Tongue (tissue), 2 donors: ENCODE measurements around the gene GPR87. TPM values are rescaled to one million over a fixed set of nuclear protein-coding genes. Genes with fewer than 3 reads are reported as not detected.

Experiments used
- DNase-seq: peaks from one replicate; pipeline ENCODE4 v3.0.0-alpha.2; 2015
- total RNA-seq: library from RNA; depleted of rRNA; stranded (reverse); fragments of >200 nt; gene quantifications from one replicate; pipeline ENCODE4 v1.2.3, GENCODE V29; 2014

Gene GPR87, protein sequence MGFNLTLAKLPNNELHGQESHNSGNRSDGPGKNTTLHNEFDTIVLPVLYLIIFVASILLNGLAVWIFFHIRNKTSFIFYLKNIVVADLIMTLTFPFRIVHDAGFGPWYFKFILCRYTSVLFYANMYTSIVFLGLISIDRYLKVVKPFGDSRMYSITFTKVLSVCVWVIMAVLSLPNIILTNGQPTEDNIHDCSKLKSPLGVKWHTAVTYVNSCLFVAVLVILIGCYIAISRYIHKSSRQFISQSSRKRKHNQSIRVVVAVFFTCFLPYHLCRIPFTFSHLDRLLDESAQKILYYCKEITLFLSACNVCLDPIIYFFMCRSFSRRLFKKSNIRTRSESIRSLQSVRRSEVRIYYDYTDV
- total RNA-seq = 2.3 TPM

DNA sequence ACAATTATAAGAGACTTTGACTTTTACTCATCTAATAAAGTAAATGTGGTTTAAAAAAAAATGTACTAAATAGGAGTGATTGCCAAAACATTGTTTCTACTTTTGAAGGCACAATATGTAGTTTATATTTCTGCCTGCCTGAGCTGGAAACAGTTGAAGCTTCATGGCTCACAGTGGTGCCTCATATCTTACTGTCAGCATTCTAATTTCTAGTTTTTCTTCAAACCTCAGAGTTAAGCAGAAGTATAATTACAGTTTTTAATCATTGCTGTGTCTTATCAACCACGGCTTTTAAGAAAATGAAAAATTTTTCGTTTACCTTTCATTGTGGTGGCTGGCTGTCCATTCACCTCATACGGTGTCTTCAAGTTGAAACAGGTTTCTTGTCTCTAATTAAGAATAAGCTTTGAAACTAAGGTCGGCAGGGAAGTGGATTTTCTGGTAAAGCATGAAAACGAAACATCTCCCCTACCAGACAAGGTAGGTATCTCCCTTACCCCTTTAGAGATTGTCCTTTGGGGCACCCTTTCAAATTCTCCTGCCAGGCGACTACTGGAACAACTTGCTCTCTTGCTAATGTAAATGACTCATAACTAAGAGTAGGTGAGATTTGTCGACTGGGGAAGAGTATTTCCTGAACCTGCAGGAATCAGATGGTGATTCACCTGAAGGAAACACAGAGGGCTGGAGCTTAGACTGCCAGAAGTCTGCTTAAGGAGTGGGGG lies at the start of gene GPR87:
Gene GPR87, minus strand, starts transcription at position 554 of the 725 bp plus-strand sequence. CDS start 16,720 bp downstream, outside the sequence.
- DNase-seq = peak; percentile 35

DNA sequence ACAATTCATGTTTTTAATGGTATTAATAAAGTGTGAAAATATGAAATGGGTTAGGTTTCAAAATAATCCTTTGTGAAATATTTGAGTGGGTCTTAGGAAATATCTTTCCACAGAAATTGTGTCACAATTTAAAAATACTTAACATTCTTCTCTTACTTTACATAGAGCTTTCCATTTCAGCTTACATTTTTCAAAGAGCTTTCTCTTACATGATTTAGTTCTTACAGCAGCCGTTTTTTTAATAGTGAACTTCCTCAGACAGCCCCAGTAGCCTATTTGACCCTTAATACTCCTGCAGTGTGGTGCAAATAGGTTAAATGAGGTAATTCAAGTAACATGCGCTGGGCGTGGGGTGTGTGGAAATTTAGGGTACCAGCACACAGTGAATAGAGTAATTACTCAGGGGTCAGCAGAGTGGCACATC lies 46.1 kb upstream of the GPR87 start:
- DNase-seq = no peak

DNA sequence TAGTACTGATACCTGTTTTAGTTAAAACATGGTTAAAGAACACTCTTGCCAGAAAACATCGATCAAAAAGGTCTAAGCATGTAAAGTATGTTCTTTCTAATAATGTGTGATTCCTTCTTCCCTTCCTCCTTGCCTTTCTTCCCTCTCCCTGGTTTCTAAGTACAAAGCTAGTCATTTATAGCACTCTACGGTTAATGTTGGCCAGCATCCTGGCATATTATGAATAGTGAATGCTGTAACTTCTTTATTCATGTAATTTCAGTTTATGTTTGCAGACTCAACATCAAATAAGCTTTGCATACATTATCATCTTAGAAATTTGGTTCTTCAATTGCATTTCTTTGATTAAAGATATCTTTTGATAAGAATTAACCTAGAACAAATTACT lies 40.8 kb upstream of the GPR87 start:
- DNase-seq = peak; percentile 13

DNA sequence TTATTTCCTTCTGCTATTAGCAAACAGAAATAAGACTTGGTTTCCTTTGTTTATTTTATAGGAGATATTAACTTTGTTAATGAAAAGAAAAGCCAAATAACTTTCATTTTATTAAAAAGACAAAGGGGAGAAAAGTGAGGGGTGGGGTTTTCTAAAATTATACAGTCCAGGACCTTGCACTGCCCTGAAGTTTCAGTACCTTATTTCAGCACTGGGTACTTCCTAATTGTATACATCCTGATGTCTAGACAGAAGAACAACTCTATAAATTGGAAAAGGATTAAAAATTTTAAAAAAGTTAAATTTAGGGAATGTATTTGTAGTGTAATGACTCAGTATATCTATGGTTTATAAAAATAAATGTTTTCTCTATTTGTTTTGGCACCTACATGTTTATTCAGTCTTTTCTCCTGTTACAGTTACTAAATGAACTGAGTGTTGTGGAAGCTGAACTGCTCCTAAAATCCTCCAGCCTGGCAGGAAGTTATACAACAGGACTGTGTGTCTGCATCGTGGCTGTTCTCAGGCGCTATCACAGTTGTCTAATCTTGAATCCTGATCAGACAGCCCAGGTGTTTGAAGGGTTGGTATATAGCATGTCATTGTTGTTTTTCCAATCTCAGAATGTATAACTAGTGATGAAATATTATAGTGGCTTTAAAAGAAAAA lies 40.3 kb upstream of the GPR87 start:
- no peak for DNase-seq

DNA sequence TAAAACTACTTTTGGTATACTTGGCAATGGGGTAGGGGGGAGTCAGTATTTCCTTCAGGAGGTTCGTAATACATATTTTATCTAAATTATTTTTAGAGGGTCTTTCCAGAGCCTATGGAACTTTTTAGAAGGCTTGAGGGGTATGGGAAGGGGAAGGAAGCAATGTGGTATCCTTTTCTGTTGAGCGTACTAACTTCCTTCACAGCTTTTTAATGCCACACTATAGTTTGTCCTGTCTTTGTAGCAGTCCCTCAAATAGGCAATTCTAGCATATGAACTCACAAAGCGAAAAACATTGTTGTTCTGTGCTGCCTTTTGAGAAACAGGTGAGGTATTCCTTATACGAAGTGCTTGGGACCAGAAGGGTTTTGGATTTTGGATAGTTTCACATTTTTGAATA lies 35.0 kb upstream of the GPR87 start:
- DNase-seq = no peak

DNA sequence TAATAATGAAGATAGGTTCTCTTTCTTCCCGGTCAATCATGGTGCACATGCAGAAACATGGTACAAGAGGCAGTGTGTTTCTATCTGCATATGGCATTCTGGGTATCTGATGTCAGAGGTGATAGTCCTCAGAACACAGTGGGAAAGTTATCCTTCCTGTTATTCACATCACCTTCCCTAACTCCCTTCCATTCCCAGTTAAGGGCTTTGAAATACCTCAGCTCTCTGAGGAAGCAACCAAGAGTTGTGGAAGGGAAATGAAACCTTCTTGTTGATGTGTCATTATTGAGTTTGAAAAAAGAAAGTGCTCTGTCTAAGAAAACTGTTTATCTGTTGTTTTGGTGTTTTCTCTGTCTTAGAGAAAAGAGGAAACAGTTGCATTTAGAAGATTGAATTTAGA lies 34.6 kb upstream of the GPR87 start:
- DNase-seq = no peak

DNA sequence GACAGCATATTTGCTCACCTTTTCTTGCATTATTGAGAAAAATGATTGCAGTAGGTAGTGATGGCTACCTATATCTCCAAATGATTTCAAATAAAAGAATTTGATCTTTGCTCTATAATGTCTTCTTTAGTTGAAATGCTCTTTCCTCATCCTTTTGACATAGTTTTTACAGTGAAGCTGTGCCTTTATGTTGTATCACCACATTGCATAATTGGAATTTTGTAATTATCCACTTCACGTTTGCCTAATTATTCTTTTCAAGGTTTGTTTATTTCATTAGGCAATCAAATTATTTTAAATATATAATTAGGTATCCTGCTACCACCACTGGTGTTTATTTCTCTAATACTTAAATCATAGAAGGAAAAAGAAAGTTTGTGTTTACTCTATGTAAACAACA lies 34.0 kb upstream of the GPR87 start:
- no peak for DNase-seq

DNA sequence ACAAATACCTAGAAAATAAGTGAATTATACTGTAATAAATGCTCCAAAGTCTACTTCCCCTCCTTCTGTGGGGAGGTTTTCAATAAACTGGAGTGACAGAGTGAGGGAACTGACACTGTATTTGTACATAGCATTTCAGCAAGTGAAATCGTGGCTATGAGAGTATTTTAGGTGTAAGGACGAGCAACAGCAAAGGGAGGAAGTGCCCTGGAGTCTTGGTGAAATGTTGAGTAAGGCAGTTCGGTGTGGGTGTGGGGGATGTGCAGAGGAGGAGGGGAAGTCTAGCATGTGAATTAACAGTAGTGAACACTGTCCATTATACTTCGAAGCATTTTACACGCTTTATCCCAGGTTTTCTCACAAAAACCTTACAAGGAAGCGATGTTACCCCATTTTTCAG lies 30.8 kb upstream of the GPR87 start:
- DNase-seq = no peak

DNA sequence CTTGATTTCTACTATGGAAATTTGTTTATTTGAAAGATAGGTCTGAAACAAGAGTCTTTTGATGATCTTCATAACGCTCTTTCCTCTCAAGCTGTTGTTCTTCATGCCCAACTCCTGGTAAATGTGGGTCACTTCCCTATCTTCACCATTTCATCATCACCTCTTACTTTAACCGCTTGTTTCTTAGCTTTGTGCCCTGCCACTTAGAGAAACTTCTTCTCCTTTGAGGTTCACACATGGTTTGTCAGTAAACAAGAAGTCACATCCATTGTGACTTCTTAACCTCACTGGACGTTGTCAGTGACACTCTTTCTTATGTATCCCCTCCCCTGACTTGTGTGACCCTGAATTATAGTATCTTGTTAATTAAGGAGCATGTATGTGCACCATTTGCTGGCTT lies 29.7 kb upstream of the GPR87 start:
- no peak for DNase-seq

DNA sequence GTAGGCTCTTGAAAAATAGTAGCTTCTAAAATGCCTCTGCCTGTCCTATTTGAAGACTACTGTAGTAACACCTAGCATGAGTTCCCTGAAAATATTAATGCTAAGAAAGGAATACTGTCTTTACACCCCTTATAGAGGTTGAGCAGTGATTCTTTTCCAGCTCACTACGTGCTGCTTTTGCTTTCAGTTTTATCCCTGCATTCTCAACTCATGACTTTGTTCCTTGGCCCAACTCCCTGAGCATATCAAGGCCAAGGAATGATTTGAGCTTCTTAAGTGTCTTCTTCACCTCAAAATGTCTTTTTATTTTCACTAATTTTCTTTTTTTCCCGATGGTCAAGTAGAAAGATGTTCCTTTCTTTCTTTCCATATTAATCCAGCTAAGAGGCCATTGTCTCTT lies 29.2 kb upstream of the GPR87 start:
- DNase-seq = no peak

DNA sequence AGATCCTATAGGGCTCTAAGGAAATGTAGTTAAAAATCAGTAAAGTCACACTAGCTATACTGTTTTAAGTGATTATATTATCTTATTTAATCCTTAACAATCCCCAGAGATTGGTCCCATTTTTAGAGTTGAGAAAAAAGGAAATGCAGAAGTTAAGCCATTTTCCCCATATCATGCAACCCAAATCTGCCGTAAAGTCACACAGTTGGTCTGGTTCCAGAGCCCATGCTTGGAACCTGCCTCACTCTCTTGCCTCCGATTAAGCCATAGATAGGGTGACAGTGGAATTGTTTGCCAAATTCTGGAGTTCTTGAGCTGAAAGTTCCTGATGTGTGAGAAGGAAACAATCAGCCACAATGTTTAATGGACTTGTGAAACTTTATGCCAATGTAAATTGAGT lies 15.1 kb upstream of the GPR87 start:
- DNase-seq = no peak

DNA sequence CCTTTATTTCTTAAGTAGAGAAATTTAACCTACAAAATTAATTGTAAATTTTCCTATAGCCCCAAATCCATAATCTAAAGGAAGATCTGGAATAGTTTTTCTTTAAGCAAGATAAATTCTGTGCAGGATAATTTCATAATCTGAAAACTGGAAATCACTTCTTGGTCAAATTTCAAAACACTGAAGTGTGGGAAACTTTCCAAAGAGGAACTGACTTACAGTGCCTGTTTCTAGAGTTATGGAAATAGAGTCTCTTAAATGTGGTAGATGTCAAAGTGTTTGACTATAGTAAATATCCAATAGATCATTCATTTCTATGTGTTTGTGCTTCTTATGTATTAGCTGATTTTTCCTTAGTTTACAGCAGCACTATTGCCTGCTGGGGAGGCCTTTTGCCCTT lies 14.3 kb upstream of the GPR87 start:
- no peak for DNase-seq

DNA sequence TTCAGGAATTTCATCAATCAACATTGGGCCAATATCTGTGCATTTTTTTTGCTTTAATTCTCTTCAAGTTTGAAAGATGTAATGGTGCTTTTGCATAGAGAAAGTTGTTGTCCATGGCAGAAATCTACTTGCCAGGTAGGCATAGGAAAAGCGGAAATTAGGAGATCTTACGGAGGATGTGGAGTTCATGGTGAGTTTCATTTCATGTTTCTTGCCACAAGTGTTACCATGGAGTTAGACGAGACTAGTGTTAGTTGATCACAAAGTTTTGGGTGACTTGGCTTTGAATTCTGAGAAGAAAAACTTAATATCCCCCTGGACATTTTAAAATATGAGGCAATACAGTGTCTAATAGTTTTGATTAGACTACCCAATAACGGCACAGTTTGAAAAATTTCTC lies 13.8 kb upstream of the GPR87 start:
- no peak for DNase-seq

DNA sequence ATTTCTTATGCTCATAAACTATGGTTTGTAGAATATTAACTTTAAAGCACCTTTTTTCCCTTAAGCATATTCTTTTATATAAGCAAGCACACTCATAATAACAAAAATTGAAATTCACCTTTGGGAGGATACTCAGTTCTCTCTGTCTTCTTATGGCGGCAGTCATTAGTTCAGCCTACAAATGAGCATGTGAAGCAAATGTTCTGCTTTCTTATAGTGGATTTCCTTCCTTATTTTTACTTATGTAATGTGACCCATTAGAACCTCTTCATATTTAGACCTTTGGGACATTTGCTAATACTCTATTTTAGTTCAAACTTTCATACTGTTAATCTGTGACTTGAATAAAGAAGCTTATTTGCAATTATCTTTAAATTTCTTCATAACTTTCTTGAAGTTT lies 12.7 kb upstream of the GPR87 start, which contains the start of gene P2RY13:
Gene P2RY13, minus strand, starts transcription at position 187 of the 400 bp plus-strand sequence. Its CDS starts 21 bp downstream, at position 166.
- no peak for DNase-seq

DNA sequence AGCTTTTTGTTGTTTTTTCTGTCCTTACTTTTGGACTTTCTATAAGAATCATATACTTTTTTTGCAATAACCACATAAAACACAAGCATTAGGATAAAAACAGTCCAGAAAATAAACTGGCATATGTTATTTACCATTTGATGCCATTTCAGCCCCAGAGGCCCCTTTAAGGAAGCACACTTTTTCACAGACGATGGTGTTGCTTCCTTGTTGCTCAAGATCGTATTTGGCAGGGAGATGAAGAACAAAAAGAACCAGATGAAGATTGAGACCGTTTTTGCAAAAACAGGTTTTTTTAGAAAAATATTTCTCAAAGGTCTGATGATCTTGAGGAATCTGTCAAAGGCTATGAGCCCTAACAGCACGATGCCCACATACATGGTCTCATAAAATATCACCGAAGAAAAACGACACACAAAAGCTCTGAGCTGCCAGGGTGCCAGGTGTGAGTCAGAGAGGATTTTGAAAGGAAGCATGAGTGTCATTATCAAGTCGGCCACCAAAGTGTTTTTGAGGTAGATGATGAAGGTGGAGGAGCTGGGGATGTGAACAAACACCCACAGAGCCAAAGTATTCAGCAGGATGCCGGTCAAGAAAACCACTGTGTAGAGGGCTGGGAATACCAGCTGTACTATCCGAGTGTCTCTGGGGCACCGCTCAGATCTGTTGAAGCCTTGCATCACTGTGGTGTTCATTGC lies 11.8 kb upstream of the GPR87 start:
- no peak for DNase-seq

DNA sequence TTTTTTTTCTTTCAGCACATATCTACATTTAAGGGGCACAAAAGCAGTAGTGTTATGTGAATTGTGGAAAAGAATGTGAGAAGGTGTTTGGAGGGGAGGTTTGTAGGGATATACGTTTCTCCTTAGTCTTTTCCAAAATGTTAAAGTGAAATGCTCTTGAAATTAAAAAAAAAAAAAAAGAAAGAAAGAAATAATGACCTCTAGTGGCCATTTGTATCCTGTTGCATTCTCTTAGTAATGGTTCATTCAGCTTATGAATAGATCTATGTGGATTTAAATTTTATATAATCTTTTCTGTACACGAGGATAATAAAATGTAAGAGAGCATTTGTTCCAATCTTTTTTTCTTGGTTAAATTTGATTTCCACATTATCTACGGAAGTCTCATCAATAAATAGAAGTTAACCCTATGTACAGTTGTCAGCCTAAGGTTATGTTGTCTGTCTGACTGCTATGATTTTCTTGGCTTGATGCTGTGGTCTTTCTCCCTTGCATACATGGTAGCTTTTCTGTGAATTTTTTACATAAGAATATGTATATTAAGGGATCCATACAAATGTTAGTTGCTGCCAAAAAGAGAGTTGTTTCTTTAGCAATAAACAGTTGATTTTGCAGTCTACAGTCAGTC lies 11.1 kb upstream of the GPR87 start:
- DNase-seq = no peak

DNA sequence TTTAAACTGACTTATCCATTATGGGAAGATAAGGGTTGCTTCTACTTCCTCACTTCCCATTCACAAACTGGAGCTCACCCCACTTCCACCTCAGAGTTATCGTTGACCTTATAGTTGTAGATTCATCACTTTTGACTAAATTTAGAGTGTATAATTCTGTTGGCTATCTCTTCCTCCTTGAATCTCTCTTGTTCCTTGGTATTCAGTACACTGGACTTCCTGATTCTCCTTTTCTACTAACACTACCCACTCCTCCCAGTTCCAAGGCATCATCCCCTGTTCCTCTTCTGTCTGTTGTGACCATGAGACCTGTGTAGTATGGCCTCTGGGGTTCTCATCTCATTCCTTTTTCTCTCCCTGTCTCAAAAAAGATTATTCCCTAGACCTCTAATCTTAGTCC lies 5.9 kb upstream of the GPR87 start:
- DNase-seq = no peak

DNA sequence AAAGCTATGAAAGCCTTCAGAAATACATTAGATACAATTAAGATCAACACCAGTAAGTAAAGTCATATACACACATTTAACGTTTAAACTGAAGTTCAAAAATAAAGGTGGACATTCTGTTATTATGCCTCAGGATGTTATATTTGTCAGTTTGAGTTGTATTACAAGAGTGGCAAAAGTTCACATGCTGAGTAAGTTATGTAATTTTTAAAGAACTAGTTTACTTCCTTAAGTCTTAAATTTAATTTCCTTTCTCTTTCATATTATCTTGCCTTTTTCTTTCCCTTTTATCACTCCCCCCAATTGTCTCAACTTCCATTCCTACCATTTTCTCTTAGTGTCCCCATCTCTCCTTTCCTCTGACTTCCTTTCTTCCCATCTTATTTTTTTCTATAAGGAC lies 4.9 kb upstream of the GPR87 start:
- no peak for DNase-seq

DNA sequence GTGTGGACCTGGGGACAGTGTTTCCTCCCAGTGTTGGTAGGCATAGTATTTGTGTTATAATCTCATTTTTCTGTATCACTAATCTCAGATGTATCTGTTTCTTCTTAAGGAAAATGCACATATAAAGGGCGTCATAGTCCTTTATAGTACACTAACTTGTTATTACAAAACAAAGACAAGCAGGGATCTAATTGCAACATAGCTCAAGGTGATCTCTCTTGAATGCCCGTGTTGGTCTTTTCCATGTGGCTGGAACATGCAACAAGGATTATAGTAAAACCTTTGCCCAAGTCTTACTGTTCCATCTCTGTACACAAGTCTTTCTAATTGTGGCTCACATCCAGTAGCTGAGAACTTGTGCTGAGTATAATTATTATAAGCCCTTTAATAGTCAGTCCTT lies 3.5 kb upstream of the GPR87 start:
- no peak for DNase-seq

DNA sequence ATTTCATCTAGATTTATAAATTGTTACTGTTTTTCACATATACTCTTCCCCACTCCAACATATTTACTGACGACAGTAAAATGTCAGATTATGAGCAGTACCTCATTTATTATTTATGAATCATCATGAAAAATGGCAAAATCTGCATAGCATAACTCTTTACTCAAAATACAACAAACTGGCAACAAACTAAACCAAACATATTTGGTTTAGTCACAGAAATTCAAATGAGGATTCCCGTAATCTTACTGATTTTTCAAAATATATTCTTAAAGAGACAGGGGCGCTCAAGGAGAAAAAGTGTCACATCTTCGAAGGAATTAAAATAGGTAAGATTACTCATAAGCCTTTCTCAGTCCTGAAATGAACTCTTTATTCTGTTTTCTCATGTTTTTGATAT lies 3.0 kb upstream of the GPR87 start:
- DNase-seq = no peak

DNA sequence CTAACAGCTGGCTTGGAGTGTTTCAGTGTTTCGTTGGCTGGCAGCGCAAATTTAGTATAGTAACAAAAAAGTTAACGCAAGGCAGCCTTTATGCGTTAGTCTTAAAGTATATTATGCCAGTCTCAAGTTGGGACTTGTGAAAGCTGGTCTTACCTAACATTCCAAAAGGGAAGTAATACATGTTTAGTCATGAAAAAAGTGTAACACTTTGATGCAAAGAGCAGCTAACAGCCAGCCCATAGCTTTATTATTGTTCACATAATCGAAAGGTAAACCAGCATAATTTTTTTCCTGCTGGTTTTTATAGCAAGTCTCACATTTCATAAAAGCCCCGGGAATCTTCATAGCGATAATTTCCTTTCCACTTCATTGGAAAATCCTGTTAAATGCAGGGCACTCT lies 2.4 kb upstream of the GPR87 start:
- DNase-seq = peak; percentile 43

DNA sequence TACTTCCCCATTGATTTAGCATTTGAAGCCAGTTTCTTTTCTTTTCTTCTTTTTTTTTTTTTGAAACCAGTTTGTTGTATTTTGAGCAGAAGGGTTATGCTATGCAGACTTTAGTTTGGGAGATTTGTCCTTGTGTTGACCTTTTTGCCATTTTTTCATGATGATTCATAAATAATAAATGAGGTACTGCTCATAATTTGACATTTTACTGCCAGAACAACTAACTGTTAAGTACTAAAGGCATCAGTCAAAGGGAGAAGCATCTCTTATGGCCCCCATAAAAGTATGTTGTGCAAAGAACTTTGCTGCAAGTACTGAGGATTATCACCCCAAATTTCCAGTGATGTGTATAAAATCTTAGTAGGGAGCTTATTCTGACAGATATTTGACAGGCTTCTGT lies 1.7 kb upstream of the GPR87 start:
- no peak for DNase-seq
